Mesothelial cell of epicardium (in vitro differentiated cells): Measurements from ENCODE around the gene ZFAND3. TPM values are rescaled to one million over a fixed set of nuclear protein-coding genes. Genes with fewer than 3 reads are reported as not detected.

Source experiments
- DNase-seq, 2 experiments: peaks; one replicate each; pipeline ENCODE4 v3.0.0; 2021; ENCODE audit warnings: low spot score in 2 of 2; ENCODE audit not compliant: unreplicated experiment in 2 of 2
- H3K27ac Mint-ChIP-seq: 2 replicates; pipeline ENCODE4 v1.8.0; 2021; ENCODE audit warnings: mixed read lengths
- H3K27me3 Mint-ChIP-seq: 2 replicates; pipeline ENCODE4 v1.8.0; 2021; ENCODE audit warnings: low read depth, mixed read lengths
- H3K36me3 Mint-ChIP-seq: 2 replicates; pipeline ENCODE4 v1.8.0; 2021; ENCODE audit warnings: mixed read lengths
- H3K4me1 Mint-ChIP-seq: 2 replicates; pipeline ENCODE4 v1.8.0; 2021; ENCODE audit warnings: mixed read lengths
- H3K4me3 Mint-ChIP-seq: 2 replicates; pipeline ENCODE4 v1.8.0; 2021; ENCODE audit warnings: mild to moderate bottlenecking, moderate library complexity, mixed read lengths
- H3K9me3 Mint-ChIP-seq: 2 replicates; pipeline ENCODE4 v1.8.0; 2021; ENCODE audit warnings: mixed read lengths
- CTCF ChIP-seq: fragments of 200-600 bp; sonication (generic); IDR thresholded peaks from one replicate; pipeline ENCODE4 v1.5.0; 2021; ENCODE audit warnings: antibody characterized with exemption; ENCODE audit not compliant: unreplicated experiment
- total RNA-seq: library from RNA; stranded (reverse); gene quantifications from 3 replicates; pipeline ENCODE4 v1.2.1, GENCODE V29; 2021

ZFAND3 gene
- total RNA-seq, 1 donor from 2014 or later = 81.2 TPM

GRCh38 chr6:38166411-38167240 is 347.1 kb downstream of the ZFAND3 start:
- DNase-seq = no peak
- Mint-ChIP-seq H3K4me1 (peaks cover 8% of the 10 kb centered on the region), H3K27me3 (no peaks in the 10 kb centered on the region), H3K27ac (no peak overlapping the region), H3K9me3 (no peaks in the 10 kb centered on the region), H3K36me3 (peaks cover under 1% of the 10 kb centered on the region), H3K4me3 (no peak overlapping the region)
- no peak for TF ChIP-seq CTCF

DNA sequence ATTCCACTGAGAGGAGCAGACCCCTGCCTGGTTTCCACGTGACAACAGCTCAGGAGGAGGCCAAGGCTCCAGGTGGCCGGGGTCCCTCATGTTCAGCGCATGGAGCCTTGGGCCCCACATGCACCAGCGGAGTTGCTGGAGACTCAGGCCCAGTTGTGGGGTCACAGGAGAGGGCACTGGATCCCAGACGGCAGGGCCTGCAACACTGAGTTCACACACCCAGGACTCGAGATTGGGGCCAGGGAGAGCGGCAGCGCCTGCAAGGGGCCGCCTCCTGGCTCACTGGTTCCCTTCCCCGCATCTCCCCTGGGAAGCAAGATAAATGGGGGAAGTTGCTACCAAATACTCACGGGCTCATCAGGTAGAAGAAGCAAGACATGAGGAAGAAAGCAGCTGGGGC is 348.1 kb downstream of the ZFAND3 start:
- H3K27me3 Mint-ChIP-seq = no peaks in the 10 kb centered on the region
- no peak overlapping the region for H3K4me3 Mint-ChIP-seq
- DNase-seq = no peak
- no peaks in the 10 kb centered on the region for H3K9me3 Mint-ChIP-seq
- no peak for TF ChIP-seq CTCF
- peaks cover 8% of the 10 kb centered on the region for H3K4me1 Mint-ChIP-seq
- H3K27ac Mint-ChIP-seq = no peak overlapping the region
- H3K36me3 Mint-ChIP-seq = no peaks in the 10 kb centered on the region

GRCh38 chr6:38168126-38168525 is 348.6 kb downstream of the ZFAND3 start:
- Mint-ChIP-seq H3K27me3 (no peaks in the 10 kb centered on the region), H3K4me3 (no peak overlapping the region), H3K4me1 (peaks cover 8% of the 10 kb centered on the region), H3K36me3 (no peaks in the 10 kb centered on the region), H3K27ac (no peak overlapping the region), H3K9me3 (no peaks in the 10 kb centered on the region)
- no peak for DNase-seq
- TF ChIP-seq CTCF = no peak

- H3K27me3 Mint-ChIP-seq = no peaks in the 10 kb centered on the region
- no peak overlapping the region for H3K27ac Mint-ChIP-seq
- H3K36me3 Mint-ChIP-seq = peaks cover 3% of the 10 kb centered on the region
- H3K4me1 Mint-ChIP-seq = peaks cover 8% of the 10 kb centered on the region
- no peak for DNase-seq
- H3K4me3 Mint-ChIP-seq = no peak overlapping the region
- no peaks in the 10 kb centered on the region for H3K9me3 Mint-ChIP-seq
- TF ChIP-seq CTCF = no peak
Measured at GRCh38 chr6:38168699-38169098, 349.2 kb downstream of the ZFAND3 start.

DNA sequence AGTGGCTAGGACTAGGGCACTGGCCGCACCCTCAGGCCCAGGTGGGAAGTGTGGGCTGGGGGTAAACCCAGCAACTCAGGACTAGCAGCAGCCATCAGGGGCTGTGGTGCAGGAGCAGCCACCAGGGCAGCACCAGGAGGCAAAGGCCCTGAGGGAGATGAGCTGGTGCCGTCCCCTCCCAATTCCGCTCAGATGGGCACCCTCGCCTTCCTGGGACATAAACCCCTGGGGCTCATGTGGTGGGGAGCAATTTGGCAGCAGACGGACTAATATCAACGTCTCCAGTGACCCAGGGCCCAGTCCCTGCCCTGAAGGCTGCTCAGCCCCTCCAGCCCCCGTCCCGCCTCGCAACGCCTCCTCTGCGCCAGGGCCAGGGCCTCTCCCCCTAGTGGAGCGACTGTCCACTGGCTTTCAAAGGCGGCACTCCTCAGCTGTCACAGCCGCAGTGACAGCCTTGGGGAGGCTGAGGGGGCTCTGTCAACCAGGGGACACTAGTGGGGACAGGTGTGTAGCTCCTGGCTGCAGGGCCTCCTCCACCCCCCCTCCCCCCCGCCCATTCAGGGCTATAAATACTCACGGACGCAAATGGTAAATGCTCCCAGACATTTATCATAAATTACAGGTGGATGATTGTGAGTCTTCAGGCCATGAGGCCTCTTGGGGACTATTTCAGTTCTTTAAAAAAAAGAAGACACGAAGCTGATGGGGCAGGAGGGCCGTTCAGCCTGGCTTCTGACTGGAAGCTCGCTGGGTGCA is 349.9 kb downstream of the ZFAND3 start:
- no peak overlapping the region for H3K4me3 Mint-ChIP-seq
- H3K27ac Mint-ChIP-seq = no peak overlapping the region

More for the DNA sequence above, 349.9 kb downstream of the ZFAND3 start:
- DNase-seq = no peak
- H3K36me3 Mint-ChIP-seq = peaks cover 3% of the 10 kb centered on the region
- H3K4me1 Mint-ChIP-seq = peaks cover 8% of the 10 kb centered on the region
- no peak for TF ChIP-seq CTCF
- H3K27me3 Mint-ChIP-seq = no peaks in the 10 kb centered on the region
- H3K9me3 Mint-ChIP-seq = no peaks in the 10 kb centered on the region
